Measurements from ENCODE around the gene SGPP1. TPM values are rescaled to one million over a fixed set of nuclear protein-coding genes. Genes with fewer than 3 reads are reported as not detected.
"Not testable (repeated sequence)": the region's sequence is repeated elsewhere in the genome, so short reads cannot be mapped to it uniquely, and the experiment has no call there.

The SGPP1 gene, protein sequence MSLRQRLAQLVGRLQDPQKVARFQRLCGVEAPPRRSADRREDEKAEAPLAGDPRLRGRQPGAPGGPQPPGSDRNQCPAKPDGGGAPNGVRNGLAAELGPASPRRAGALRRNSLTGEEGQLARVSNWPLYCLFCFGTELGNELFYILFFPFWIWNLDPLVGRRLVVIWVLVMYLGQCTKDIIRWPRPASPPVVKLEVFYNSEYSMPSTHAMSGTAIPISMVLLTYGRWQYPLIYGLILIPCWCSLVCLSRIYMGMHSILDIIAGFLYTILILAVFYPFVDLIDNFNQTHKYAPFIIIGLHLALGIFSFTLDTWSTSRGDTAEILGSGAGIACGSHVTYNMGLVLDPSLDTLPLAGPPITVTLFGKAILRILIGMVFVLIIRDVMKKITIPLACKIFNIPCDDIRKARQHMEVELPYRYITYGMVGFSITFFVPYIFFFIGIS
- 10 to 100 TPM in 1 of 2 donors, 1 to 10 TPM in 1; 7.7 to 11.1 TPM for total RNA-seq

- peaks cover 4% of the 10 kb centered on the region for H3K36me3 Mint-ChIP-seq (ENCODE audit: low read depth)
- peak within 1 kb of the TSS; percentile 97 for H3K27ac Mint-ChIP-seq
- H3K4me3 Mint-ChIP-seq, result peak within 1 kb of the TSS; percentile 99
- ATAC-seq (replicated peaks), result peak; percentile 93
- H3K9me3 Mint-ChIP-seq, result no peaks in the 10 kb centered on the region
- peaks cover 22% of the 10 kb centered on the region for H3K4me1 Mint-ChIP-seq
- H3K27me3 Mint-ChIP-seq, result no peaks in the 10 kb centered on the region
Observed at GRCh38 chr14:63727736-63728728, at the start of gene SGPP1. Gene SGPP1, minus strand, starts transcription at chr14:63728065. Its CDS starts 121 bp downstream, at chr14:63727944.

GRCh38 chr14:63777024-63777423 is 49.2 kb upstream of the SGPP1 start:
- no peak for ATAC-seq (replicated peaks)

GRCh38 chr14:63773504-63773903 is 45.6 kb upstream of the SGPP1 start:
- no peaks in the 10 kb centered on the region for H3K36me3 Mint-ChIP-seq (ENCODE audit: low read depth)
- ATAC-seq (replicated peaks), result no peak
- no peaks in the 10 kb centered on the region for H3K9me3 Mint-ChIP-seq
- H3K4me1 Mint-ChIP-seq, result no peaks in the 10 kb centered on the region
- H3K27ac Mint-ChIP-seq, result no peak overlapping the region
- no peak overlapping the region for H3K4me3 Mint-ChIP-seq
- no peaks in the 10 kb centered on the region for H3K27me3 Mint-ChIP-seq

More at GRCh38 chr14:63777024-63777423, 49.2 kb upstream of the SGPP1 start:
- no peaks in the 10 kb centered on the region for H3K27me3 Mint-ChIP-seq
- no peaks in the 10 kb centered on the region for H3K4me1 Mint-ChIP-seq
- H3K4me3 Mint-ChIP-seq, result no peak overlapping the region
- no peaks in the 10 kb centered on the region for H3K36me3 Mint-ChIP-seq (ENCODE audit: low read depth)
- no peak overlapping the region for H3K27ac Mint-ChIP-seq
- H3K9me3 Mint-ChIP-seq, result no peaks in the 10 kb centered on the region

- Mint-ChIP-seq H3K9me3 (no peaks in the 10 kb centered on the region), H3K27me3 (no peaks in the 10 kb centered on the region), H3K27ac (no peak overlapping the region), H3K4me1 (no peaks in the 10 kb centered on the region), H3K36me3 (ENCODE audit: low read depth) (no peaks in the 10 kb centered on the region), H3K4me3 (no peak overlapping the region)
- ATAC-seq (replicated peaks), result peak; percentile 81
Observed at GRCh38 chr14:63770187-63770807, 42.4 kb upstream of the SGPP1 start.

DNA sequence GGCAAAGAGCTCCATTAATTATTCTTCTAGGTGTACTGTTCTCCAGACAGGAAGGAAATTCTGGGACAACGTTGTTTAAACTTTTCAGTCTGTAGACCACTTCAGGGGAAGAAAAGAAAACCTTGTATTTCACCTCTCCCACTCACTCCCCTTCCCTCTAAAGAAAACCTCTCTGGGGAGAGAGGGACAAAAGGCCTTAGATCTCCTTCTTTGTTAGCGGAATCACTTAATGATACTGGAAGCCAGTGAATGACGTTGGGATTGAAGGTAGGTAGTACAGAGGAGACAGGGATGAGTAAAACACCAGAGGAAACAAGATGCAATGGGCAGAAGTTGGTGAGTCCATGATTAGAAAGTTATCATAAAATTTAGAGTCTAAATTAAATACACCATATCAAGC is 38.7 kb upstream of the SGPP1 start:
- H3K36me3 Mint-ChIP-seq (ENCODE audit: low read depth), result no peaks in the 10 kb centered on the region
- no peak overlapping the region for H3K4me3 Mint-ChIP-seq
- no peak overlapping the region for H3K27ac Mint-ChIP-seq
- H3K9me3 Mint-ChIP-seq, result no peaks in the 10 kb centered on the region
- no peaks in the 10 kb centered on the region for H3K27me3 Mint-ChIP-seq
- no peak for ATAC-seq (replicated peaks)
- H3K4me1 Mint-ChIP-seq, result no peaks in the 10 kb centered on the region

DNA sequence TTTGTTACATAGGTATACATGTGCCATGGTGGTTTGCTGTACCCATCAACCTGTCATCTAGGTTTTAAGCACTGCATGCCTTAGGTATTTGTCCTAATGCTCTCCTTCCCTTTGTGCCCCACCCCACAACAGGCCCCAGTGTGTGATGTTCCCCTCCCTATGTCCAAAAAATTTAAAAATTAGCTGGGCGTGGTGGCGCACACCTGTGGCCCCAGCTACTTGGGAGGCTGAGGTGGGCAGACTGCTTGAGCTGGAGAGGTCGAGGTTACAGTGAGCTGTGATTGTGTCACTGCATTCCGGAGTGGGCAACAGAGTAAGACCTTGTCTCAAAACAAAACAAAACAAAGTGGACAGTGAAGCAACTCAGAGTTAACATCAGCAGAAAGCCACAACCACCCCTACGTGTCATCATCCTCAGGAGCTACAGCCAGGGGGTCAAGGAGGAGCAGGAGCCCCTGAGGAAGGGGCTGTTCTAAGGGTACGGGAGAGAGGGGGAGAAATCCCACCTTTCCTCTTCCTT is 36.8 kb upstream of the SGPP1 start:
- H3K4me1 Mint-ChIP-seq, result peaks cover 1% of the 10 kb centered on the region
- no peak for ATAC-seq (replicated peaks)
- H3K9me3 Mint-ChIP-seq, result no peaks in the 10 kb centered on the region
- H3K36me3 Mint-ChIP-seq (ENCODE audit: low read depth), result no peaks in the 10 kb centered on the region
- no peaks in the 10 kb centered on the region for H3K27me3 Mint-ChIP-seq
- H3K27ac Mint-ChIP-seq, result no peak overlapping the region
- H3K4me3 Mint-ChIP-seq, result no peak overlapping the region

- no peak for ATAC-seq (replicated peaks)
- Mint-ChIP-seq H3K4me3 (no peak overlapping the region), H3K4me1 (peaks cover 5% of the 10 kb centered on the region), H3K36me3 (ENCODE audit: low read depth) (no peaks in the 10 kb centered on the region), H3K27me3 (no peaks in the 10 kb centered on the region), H3K27ac (no peak overlapping the region), H3K9me3 (no peaks in the 10 kb centered on the region)
Observed at GRCh38 chr14:63764103-63764502, 36.2 kb upstream of the SGPP1 start.

- Mint-ChIP-seq H3K36me3 (ENCODE audit: low read depth) (no peaks in the 10 kb centered on the region), H3K9me3 (no peaks in the 10 kb centered on the region), H3K4me1 (peaks cover 5% of the 10 kb centered on the region), H3K4me3 (no peak overlapping the region), H3K27ac (no peak overlapping the region), H3K27me3 (no peaks in the 10 kb centered on the region)
- ATAC-seq (replicated peaks), result no peak
Observed at GRCh38 chr14:63761351-63762117, 33.7 kb upstream of the SGPP1 start.

DNA sequence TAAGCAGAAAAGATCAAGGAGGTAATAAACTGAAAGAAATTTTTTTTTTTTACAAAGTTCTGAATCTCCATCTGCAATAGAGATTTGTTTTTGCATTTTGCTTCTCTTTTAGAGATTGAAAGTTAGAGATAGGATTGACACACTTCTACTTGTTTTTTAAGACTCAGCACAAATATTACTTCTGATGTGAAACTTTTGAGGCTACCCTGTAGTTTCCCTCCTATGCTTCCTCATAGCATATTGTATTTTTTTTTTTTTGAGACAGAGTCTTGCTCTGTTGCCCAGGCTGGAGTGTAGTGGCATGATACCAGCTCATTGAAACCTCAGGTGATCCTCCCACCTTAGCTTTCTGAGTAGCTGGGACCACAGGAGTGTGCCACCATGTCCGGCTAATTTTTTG is 32.1 kb upstream of the SGPP1 start:
- Mint-ChIP-seq H3K4me3 (peak overlapping the region; percentile 74), H3K9me3 (no peaks in the 10 kb centered on the region), H3K27ac (peak overlapping the region; percentile 85), H3K36me3 (ENCODE audit: low read depth) (no peaks in the 10 kb centered on the region), H3K27me3 (no peaks in the 10 kb centered on the region), H3K4me1 (peaks cover 5% of the 10 kb centered on the region)
- peak; percentile 83 for ATAC-seq (replicated peaks)

DNA sequence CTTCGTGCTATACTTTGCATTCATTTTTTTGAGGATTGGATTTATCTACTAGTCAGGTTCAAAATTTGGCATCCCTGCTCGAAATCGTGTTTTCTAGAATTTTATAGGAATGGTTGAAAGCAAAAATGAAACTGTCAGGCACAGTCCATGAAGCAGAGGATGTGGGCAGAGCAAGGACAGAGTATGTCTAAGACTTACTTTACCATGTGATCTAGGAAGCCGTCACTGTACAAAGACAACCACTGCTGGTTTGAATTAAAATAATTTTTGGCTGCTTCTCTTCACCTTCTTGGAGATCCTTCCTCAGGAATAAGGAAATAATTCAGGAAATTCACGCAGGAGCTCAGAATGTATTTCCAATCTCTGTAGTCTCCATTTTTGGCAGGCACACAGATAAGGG is 31.6 kb upstream of the SGPP1 start:
- no peaks in the 10 kb centered on the region for H3K36me3 Mint-ChIP-seq (ENCODE audit: low read depth)
- peaks cover 5% of the 10 kb centered on the region for H3K4me1 Mint-ChIP-seq
- peak overlapping the region; percentile 74 for H3K4me3 Mint-ChIP-seq

GRCh38 chr14:63757211-63757610 is 29.3 kb upstream of the SGPP1 start:
- no peaks in the 10 kb centered on the region for H3K36me3 Mint-ChIP-seq (ENCODE audit: low read depth)
- no peak overlapping the region for H3K4me3 Mint-ChIP-seq
- H3K9me3 Mint-ChIP-seq, result no peaks in the 10 kb centered on the region
- no peak for ATAC-seq (replicated peaks)
- H3K27me3 Mint-ChIP-seq, result no peaks in the 10 kb centered on the region
- H3K27ac Mint-ChIP-seq, result no peak overlapping the region
- H3K4me1 Mint-ChIP-seq, result peaks cover 5% of the 10 kb centered on the region

More for the DNA sequence above, 31.6 kb upstream of the SGPP1 start:
- Mint-ChIP-seq H3K9me3 (no peaks in the 10 kb centered on the region), H3K27me3 (no peaks in the 10 kb centered on the region), H3K27ac (peak overlapping the region; percentile 85)
- peak; percentile 95 for ATAC-seq (replicated peaks)

GRCh38 chr14:63752449-63753169 is 24.7 kb upstream of the SGPP1 start:
- Mint-ChIP-seq H3K4me3 (no peak overlapping the region), H3K27me3 (no peaks in the 10 kb centered on the region), H3K4me1 (no peaks in the 10 kb centered on the region), H3K9me3 (no peaks in the 10 kb centered on the region), H3K27ac (no peak overlapping the region), H3K36me3 (ENCODE audit: low read depth) (no peaks in the 10 kb centered on the region)
- ATAC-seq (replicated peaks), result no peak

GRCh38 chr14:63751076-63751475 is 23.2 kb upstream of the SGPP1 start:
- not testable (repeated sequence) for H3K4me1 Mint-ChIP-seq; H3K27ac Mint-ChIP-seq; H3K9me3 Mint-ChIP-seq; ATAC-seq (replicated peaks); H3K27me3 Mint-ChIP-seq; H3K36me3 Mint-ChIP-seq (ENCODE audit: low read depth); H3K4me3 Mint-ChIP-seq
